Stimulated activated CD8-positive, alpha-beta memory T cell treated with anti-CD3 and anti-CD28 coated beads, Interleukin-12 subunit alpha, Interleukin-12 subunit beta, amount 100 ng/mL, for 24 hours (primary cell): ENCODE measurements around the gene EZH2.

ENCODE experiments used
- DNase-seq: peaks from one replicate; pipeline ENCODE4 v3.0.0-alpha.2; 2020; ENCODE audit errors: extremely low read depth

EZH2 gene

DNA sequence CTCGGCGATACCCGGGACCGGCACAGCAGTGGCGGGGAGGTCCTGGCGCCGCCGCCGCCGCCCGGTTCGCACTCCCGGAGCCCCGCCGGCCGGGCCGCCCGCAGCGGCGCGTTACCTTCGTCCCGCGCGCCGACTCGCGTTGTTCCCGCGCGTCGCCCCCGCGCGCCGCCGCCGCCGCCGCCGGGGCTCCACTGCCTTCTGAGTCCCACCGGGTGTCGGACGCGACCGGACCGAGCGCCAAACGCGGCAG lies at the start of gene EZH2:
EZH2 (minus strand) TSS at position 243 of the 250 bp plus-strand sequence. CDS start 36,993 bp downstream, outside the sequence.
- DNase-seq, result no peak

DNA sequence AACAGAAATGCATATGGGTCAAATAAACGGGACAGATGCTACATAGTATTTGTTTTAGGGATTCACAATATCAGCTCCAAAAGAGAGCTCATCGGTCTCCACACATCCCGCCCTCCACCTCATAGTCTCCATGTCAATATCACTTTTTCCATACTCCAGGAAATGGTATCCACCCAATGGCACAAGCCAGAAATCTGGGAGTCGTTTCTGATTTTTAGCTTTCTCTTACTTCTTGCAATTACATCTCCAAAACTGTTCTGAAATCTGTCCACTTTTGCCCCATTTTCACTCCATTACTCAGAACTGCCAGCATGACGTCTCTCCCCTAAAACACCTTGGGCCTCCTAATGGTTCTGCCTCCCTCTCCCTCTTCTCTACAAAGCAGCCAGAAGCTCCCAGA lies 47.4 kb upstream of the EZH2 start:
- DNase-seq, result no peak

DNA sequence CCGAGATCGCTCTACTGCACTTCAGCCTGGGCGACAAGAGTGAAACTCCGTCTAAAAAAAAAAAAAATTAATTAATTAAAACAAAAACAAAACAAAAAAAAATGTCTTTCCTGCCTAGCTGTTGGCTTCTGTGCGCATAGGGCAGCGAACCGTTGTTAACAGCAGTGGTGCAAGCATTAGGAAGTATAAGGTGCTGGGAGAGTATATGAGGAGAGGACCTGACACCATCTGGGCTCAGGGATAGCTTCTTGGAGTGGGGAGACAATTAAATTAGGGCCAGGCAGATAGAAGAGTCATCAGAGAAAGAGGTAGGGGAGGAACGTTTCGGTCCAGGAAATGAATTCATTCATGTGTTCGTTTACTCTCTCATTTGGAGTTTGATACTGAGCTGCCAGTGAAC lies 46.2 kb upstream of the EZH2 start:
- no peak for DNase-seq

GRCh38 chr7:148929176-148929575 lies 45.1 kb upstream of the EZH2 start:
- no peak for DNase-seq

DNA sequence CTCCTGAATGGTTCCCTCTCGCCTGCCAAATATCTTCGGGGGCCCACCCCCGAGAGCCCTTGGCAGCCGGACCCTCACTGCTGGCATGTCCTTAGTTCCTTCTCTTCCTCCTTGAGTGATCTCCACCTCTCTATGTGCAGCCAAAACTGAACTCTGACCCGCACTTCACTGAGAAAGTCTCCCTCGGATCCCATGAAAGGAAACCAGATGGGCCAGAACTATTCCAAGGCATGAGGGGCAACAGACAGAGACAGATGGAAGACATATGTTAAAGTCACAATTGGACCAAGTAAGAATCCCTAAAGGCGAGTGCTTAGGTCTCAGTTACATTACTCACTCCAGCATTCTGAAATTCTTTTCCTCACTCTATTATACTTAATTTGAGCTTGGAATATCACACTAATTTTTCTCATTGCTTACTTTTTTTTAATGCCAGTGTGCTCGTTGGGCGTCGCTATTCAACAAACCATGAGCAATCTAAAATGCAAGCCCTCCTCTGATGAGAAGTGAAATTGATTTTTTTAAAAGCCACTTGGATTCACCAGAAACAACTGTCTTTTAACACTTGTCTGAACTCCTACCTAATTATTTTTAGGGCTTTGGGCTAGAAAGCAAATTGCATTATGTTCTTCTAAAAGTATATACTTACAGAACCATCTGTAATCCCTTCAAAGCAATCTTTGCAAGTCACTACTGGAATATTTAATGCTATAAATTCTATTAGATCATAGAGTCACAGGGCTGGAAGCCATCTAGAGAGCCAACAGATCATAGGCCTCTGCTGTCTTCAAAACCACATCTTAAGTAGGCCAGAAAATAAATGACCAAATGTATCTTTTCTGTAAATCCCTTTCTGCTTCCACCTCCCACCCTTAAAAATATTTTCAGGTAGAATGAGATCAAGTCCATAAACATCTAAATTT lies 43.3 kb upstream of the EZH2 start:
- no peak for DNase-seq

GRCh38 chr7:148925836-148926235 lies 41.7 kb upstream of the EZH2 start:
- DNase-seq, result no peak

DNA sequence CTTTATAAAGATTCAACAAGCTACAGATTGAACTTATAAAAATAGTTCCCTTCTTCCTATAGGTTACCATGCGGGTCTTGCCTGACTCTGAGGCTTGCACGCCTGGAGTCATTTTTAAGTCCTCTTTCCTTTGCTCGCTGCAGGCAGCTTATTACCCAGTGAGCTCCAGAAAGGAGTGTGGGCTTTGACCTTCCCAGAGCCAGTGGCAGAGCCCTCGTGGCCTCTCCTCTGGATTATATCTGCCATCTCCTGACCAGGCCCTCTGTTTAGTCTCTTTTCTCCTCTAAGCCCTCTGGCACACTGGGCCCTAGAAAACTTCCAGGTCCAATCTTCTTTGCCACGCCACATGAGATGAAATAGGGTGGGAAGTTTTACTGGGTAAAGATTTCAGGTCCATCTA lies 39.9 kb upstream of the EZH2 start:
- DNase-seq, result no peak

DNA sequence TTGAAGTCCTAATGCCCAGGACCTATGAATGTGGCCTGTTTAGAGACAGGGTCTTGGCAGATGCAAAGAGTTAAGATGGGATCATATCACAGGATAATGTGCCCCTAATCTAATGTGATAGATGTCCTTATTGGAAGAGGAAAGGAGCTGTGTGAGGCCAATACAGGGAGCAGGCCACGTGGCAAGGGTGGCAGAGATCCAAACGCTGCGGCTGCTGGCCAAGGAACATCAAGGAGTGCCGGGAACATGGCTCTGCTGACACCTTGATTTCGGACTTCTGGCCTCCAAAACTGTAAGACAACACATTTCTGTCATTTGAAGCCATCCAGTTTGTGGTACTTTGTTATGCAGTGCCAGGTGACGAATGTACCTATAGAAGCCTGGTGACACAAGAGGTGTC lies 37.7 kb upstream of the EZH2 start:
- no peak for DNase-seq

DNA sequence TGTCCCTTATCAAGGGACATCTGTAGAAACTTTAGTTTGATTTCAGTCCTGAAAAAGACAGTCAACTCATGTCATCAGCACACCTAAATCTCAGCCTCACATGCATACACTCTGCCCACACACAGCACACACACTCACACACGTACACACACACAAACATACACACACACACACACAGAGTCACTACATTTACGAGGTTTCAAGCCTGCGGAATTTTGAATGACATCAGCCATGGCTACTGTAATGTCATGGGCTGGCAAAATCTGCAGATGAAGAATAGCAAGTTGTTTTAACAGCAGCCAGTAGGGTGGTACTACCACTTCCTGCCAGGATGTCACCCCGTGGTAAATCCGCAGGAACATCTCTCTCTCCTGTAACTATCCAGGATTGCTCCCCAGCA lies 37.1 kb upstream of the EZH2 start:
- no peak for DNase-seq

DNA sequence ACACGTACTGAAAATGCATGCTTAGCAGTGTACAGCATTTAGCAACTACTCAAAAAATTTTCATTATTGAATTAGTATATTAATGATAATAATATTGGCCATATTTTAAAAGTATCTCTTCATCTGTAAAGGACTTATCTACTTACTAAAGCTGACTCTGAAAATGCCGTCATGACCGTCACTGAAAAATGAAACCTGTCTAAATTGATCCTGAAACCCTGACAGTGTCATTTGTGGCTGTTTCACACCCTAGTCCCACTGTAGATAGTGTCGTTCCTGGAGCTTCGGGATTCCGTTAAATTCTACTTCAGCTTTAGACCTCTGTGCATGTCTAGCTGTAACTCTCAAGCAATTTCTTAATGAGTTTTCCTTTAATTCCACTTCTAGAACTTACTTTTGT lies 35.8 kb upstream of the EZH2 start:
- no peak for DNase-seq

DNA sequence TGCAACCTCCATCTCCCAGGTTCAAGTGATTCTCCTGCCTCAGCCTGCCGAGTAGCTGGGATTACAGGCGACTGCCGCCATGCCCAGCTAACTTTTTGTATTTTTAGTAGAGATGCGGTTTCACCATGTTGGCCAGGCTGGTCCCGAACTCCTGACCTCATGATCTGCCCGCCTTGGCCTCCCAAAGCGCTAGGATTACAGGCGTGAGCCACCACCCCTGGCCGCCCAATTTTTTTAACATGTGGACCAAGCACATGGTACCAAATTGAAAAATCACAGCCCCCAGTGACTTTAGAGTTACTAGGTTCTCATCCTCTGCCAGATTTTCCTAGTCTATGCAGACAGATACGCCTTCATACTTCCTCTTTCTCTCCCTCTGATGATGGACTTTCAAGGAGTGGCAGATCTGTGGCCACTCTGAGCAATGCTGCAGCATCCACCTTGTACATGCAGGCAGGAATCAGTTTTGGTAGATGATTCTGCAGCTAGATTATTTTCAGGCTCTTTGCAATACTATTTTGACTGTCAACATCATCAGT lies 34.0 kb upstream of the EZH2 start:
- DNase-seq, result no peak

DNA sequence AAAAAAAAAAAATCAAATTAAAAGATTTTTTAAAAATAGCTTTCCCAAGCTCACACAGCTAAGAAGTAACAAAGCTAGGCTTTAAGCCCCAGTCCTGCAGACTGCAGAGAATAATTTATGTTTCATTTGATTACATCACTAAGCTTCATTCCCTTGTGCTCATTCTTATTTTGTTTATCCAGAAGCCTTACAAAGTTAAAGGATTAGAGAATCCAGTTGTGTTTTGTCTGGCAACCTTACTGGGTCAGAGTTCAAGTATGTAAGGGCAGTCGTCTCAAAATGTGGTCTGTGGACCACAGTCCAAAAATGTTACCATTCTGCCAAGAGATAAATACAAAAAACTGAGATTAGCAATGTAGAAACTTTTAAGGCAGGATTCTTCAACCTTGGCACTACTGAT lies 32.1 kb upstream of the EZH2 start:
- DNase-seq, result no peak

- no peak for DNase-seq
Observed at GRCh38 chr7:148915211-148915610, 31.1 kb upstream of the EZH2 start.

- DNase-seq, result no peak
Observed at GRCh38 chr7:148914208-148914777, 30.2 kb upstream of the EZH2 start.

DNA sequence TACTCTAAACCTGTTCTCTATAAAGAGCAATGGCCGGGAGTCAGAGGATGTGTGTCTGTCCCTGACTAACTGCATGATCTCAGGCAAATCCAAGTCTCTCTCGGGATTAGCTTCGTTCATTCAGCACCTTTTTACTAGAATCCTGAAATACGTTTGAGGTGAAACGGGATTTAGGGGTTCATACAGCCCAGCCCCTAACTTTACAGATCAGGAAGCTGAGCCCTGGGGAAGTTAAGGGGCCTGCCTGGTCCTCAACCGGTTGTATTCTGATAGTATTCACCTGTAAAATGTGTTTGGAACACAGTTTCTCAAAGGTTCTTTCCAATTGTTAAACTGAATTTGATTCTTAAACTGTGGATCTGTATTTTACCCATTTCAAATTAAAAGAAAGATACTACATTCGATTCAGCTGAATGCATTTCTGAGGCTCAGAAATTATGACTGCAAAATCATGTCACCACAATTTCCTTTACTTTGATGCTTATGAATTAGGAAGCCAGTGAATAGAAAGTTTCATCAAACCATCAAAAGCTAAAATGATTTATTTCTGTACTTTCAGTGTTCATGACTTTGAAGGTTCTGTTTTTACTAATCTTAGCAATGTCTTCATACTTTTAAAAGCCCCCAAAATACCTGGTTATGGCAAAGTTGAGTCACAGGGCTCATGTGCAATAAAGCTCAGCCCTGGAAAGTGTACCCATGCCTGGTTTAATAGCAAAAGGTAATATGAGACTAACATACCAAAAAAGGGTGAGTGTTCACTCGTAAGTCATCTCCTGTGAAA lies 28.9 kb upstream of the EZH2 start:
- DNase-seq, result no peak

DNA sequence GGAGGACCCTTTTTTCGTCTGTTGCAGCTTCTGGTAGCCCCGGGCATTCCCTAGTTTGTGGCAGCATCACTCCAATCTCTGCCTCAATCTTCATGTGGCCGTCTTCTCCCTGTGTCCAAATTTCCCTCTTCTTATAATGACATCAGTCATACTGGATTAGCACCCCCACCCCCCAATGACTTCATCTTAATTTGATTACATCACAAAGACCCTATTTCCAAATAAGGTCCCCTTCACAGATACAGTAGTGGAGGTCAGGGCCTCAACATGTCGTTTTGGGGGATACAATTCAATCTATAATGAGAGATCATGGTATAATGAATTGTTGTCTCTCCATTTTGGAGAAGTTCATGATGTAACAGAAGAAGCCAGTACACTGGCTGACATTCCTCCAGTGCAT lies 28.1 kb upstream of the EZH2 start:
- no peak for DNase-seq

DNA sequence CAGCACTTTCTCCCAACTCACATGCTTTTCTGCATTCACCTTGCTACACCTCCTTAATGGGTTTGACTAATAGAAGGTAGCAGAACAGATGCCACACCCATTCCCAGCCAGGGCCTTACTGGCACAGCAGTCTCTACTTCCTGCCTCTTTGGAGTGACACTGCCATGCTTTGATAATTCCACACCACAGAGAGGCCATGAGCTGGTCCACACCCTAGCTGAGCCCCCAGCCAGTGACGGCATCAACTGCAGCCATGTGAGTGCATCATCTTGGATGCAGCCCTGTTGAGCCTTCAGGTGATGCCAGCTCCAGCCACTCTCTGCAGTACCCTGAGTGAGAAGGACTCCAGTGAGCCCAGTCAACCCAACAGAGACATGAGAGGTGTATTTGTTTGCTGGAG lies 27.5 kb upstream of the EZH2 start:
- DNase-seq, result no peak

- DNase-seq, result no peak
Observed at GRCh38 chr7:148909568-148909967, 25.5 kb upstream of the EZH2 start.

- DNase-seq, result no peak
Observed at GRCh38 chr7:148906707-148907498, 22.8 kb upstream of the EZH2 start.

GRCh38 chr7:148905093-148905666 lies 21.1 kb upstream of the EZH2 start:
- no peak for DNase-seq

GRCh38 chr7:148903504-148903903 lies 19.4 kb upstream of the EZH2 start:
- no peak for DNase-seq

DNA sequence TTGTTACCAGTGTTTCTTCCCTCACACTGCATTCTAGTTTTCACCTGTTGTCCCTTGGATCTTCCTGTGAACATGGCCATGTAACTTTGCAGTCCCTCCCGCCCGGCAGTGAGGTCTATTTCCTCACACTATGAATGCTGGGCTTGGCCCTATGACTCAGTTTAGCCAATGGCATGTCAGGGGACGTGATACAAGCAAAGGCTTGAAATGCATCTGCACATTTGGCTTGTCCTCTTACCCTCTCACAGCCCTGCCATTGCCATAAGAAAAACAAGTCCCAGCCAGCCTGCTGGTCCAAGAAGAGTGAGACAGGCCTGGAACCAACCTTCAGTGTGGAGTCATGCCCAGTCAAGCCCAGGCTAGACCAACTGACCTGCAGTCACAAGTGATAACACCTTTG lies 17.1 kb upstream of the EZH2 start:
- DNase-seq, result no peak
